ENCODE data around the gene SLC4A7. TPM values are rescaled to one million over a fixed set of nuclear protein-coding genes. Genes with fewer than 3 reads are reported as not detected.
"Not testable (repeated sequence)": the region's sequence is repeated elsewhere in the genome, so short reads cannot be mapped to it uniquely, and the experiment has no call there.

SLC4A7 gene
- total RNA-seq, 1 experiment from 2014 or later = 28.1 TPM

- peak in 1 of 2 experiments; percentile 36 for DNase-seq
Observed at GRCh38 chr3:27449530-27450150, 34.5 kb downstream of the SLC4A7 start.

GRCh38 chr3:27442995-27443394 is 41.2 kb downstream of the SLC4A7 start:
- H3K4me1 ChIP-seq (replicated peaks; ENCODE audit: insufficient read depth); H3K9me3 ChIP-seq (ENCODE audit: insufficient read depth, low read depth); H3K27ac ChIP-seq; DNase-seq; BruUV-seq (replicated peaks); H3K4me2 ChIP-seq; POLR2A ChIA-PET (ENCODE audit: unreplicated experiment); H3K27me3 ChIP-seq (ENCODE audit: insufficient read depth, low read depth); H2AFZ ChIP-seq; H3K79me2 ChIP-seq (ENCODE audit: low read depth); H4K20me1 ChIP-seq (ENCODE audit: insufficient read depth); H3K4me3 ChIP-seq; H3K9me2 ChIP-seq (ENCODE audit: insufficient read depth); intact Hi-C loops (cut with micrococcal nuclease; ENCODE audit: unreplicated experiment); H3F3A ChIP-seq (ENCODE audit: insufficient read depth, low read depth): not testable (repeated sequence)
- CTCF ChIA-PET = interaction anchor here (0.7 kb wide), 1 partner anchor 17 kb away, joined by 19 read pairs; no protein-coding TSS in a partner anchor
- H3K36me3 ChIP-seq (ENCODE audit: low read depth) = peaks cover 33% of the 10 kb centered on the region

More at GRCh38 chr3:27449530-27450150, 34.5 kb downstream of the SLC4A7 start:
- no peak overlapping the region for H3K4me3 ChIP-seq
- no peaks in the 10 kb centered on the region for H3K9me3 ChIP-seq (ENCODE audit: insufficient read depth, low read depth)
- H3K36me3 ChIP-seq (ENCODE audit: low read depth) = peaks cover 18% of the 10 kb centered on the region
- POLR2A ChIA-PET (ENCODE audit: unreplicated experiment) = interaction anchor here (0.6 kb wide), 1 partner anchor 94 kb away, joined by 4 read pairs; no protein-coding TSS in a partner anchor
- peak overlapping the region; percentile 10 for H3K27ac ChIP-seq
- no TSS peak for BruUV-seq (replicated peaks)
- H3K9me2 ChIP-seq (ENCODE audit: insufficient read depth) = no peaks in the 10 kb centered on the region
- no peaks in the 10 kb centered on the region for H4K20me1 ChIP-seq (ENCODE audit: insufficient read depth)
- TF ChIP-seq EZH2 (IDR thresholded peaks at IDR 0.05; ENCODE audit: low read depth) (no peak), CTCF (conservative IDR thresholded peaks at IDR 0.05) (no peak)
- peaks cover 36% of the 10 kb centered on the region for H3F3A ChIP-seq (ENCODE audit: insufficient read depth, low read depth)
- intact Hi-C loops (cut with micrococcal nuclease; ENCODE audit: unreplicated experiment) = no loop called here
- CTCF ChIA-PET = no interaction called here
- H3K4me1 ChIP-seq (replicated peaks; ENCODE audit: insufficient read depth) = peaks cover 27% of the 10 kb centered on the region
- no peak overlapping the region for H2AFZ ChIP-seq
- no peak overlapping the region for H3K4me2 ChIP-seq
- no peaks in the 10 kb centered on the region for H3K27me3 ChIP-seq (ENCODE audit: insufficient read depth, low read depth)
- H3K79me2 ChIP-seq (ENCODE audit: low read depth) = peaks cover 39% of the 10 kb centered on the region

- peaks cover 36% of the 10 kb centered on the region for H3K36me3 ChIP-seq (ENCODE audit: low read depth)
- DNase-seq; H3K4me3 ChIP-seq; H3K27ac ChIP-seq; H3F3A ChIP-seq (ENCODE audit: insufficient read depth, low read depth); BruUV-seq (replicated peaks); H3K27me3 ChIP-seq (ENCODE audit: insufficient read depth, low read depth); H3K9me2 ChIP-seq (ENCODE audit: insufficient read depth); CTCF ChIA-PET; H3K9me3 ChIP-seq (ENCODE audit: insufficient read depth, low read depth); H3K4me2 ChIP-seq; H4K20me1 ChIP-seq (ENCODE audit: insufficient read depth); POLR2A ChIA-PET (ENCODE audit: unreplicated experiment); H2AFZ ChIP-seq; H3K4me1 ChIP-seq (replicated peaks; ENCODE audit: insufficient read depth); H3K79me2 ChIP-seq (ENCODE audit: low read depth); intact Hi-C loops (cut with micrococcal nuclease; ENCODE audit: unreplicated experiment): not testable (repeated sequence)
Observed at GRCh38 chr3:27438352-27438751, 45.8 kb downstream of the SLC4A7 start.

GRCh38 chr3:27431116-27431515 is 53.1 kb downstream of the SLC4A7 start:
- Histone ChIP-seq H3K79me2 (ENCODE audit: low read depth) (no peaks in the 10 kb centered on the region; the same call in 1 of the 2 replicates), H4K20me1 (ENCODE audit: insufficient read depth) (no peaks in the 10 kb centered on the region), H3K36me3 (ENCODE audit: low read depth) (peaks cover 39% of the 10 kb centered on the region), H3K4me1 (replicated peaks; ENCODE audit: insufficient read depth) (peaks cover 15% of the 10 kb centered on the region; the same call in 1 of the 2 replicates), H3K4me2 (no peak overlapping the region), H3K27ac (peak overlapping the region; percentile 39), H3F3A (ENCODE audit: insufficient read depth, low read depth) (peaks cover 30% of the 10 kb centered on the region; the same call in 1 of the 2 replicates), H3K4me3 (no peak overlapping the region), H2AFZ (no peak overlapping the region), H3K27me3 (ENCODE audit: insufficient read depth, low read depth) (no peaks in the 10 kb centered on the region), H3K9me2 (ENCODE audit: insufficient read depth) (no peaks in the 10 kb centered on the region; the same call in 1 of the 2 replicates), H3K9me3 (ENCODE audit: insufficient read depth, low read depth) (no peaks in the 10 kb centered on the region)
- TF ChIP-seq CTCF (conservative IDR thresholded peaks at IDR 0.05) = no peak
- TF ChIP-seq EZH2 (IDR thresholded peaks at IDR 0.05; ENCODE audit: low read depth) = no peak
- BruUV-seq (replicated peaks) = no TSS peak
- POLR2A ChIA-PET (ENCODE audit: unreplicated experiment) = interaction anchor here (0.6 to 0.7 kb wide), 3 partner anchors 59 to 202 kb away, joined by 3 to 5 read pairs (median 4); no protein-coding TSS in a partner anchor
- intact Hi-C loops (cut with micrococcal nuclease; ENCODE audit: unreplicated experiment) = loop anchor here (1.0 to 5.0 kb wide), 3 partner anchors 53 to 250 kb away; partner anchors contain the start of gene SLC4A7
- CTCF ChIA-PET = interaction anchor here (0.6 to 0.8 kb wide), 2 partner anchors 24 to 281 kb away, joined by 3 read pairs; no protein-coding TSS in a partner anchor
- peak; percentile 65 to 86 for DNase-seq

All from PC-9 (cell line).